Stimulated activated CD4-positive, alpha-beta T cell treated with anti-CD3 and anti-CD28 coated beads, Interleukin-1b, Interleukin-23, amount 100 ng/mL, for 24 hours (primary cell): ENCODE results near the gene RHOT2.

ENCODE experiments used
- DNase-seq, 4 experiments: peaks; one replicate each; pipeline ENCODE4 v3.0.0-alpha.2; 2020; ENCODE audit warnings: low read depth in 4 of 4, low spot score in 1 of 4

RHOT2 gene

GRCh38 chr16:712740-713250 is 44.9 kb downstream of the RHOT2 start:
- DNase-seq = peak in 1 of 4 experiments; percentile 62

DNA sequence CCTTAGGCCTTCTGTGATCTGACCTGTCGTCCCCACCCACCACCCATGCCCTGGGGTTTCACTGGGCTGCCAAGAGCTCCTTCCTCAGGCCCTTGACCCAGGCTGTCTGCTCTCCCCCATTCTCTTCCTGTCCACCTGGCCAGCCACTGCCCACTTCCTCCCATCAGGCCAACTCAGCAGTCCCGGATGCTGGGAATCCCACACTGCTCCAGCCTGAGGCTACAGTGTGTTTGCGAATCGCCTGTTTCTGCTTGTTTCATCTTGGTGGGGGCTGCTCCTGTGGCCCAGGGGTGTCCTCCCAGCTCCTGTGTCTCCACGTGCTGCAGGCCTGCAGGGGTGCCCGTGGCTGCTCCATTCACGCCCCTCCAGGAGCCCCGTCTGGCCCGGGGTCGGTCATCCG is 46.1 kb downstream of the RHOT2 start:
- DNase-seq = no peak

GRCh38 chr16:714558-715476 is 46.9 kb downstream of the RHOT2 start, which contains the start of gene METRN:
METRN (plus strand) TSS chr16:715118; CDS start chr16:715290, 172 bp downstream.
- DNase-seq = peak; percentile 84 to 95 (median 85)

DNA sequence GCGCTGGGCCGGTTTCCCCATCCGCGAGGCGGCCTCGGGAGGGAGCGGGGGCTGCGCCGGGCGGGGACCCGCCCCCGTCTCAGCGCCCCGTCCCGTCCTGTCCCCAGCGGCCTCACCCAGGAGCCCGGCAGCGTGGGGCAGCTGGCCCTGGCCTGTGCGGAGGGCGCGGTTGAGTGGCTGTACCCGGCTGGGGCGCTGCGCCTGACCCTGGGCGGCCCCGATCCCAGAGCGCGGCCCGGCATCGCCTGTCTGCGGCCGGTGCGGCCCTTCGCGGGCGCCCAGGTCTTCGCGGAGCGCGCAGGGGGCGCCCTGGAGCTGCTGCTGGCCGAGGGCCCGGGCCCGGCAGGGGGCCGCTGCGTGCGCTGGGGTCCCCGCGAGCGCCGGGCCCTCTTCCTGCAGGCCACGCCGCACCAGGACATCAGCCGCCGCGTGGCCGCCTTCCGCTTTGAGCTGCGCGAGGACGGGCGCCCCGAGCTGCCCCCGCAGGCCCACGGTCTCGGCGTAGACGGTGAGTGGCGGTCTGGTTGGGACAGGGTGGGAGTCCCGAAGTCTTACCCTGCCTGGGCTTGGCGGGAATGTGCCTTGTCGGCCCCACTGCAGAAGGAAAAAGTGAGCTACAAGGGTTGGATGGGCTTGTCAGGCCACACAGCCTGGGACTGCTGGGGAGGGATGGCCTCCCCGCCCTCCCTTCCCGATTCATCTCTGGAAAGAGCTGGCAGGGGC is 47.7 kb downstream of the RHOT2 start:
- DNase-seq = no peak

DNA sequence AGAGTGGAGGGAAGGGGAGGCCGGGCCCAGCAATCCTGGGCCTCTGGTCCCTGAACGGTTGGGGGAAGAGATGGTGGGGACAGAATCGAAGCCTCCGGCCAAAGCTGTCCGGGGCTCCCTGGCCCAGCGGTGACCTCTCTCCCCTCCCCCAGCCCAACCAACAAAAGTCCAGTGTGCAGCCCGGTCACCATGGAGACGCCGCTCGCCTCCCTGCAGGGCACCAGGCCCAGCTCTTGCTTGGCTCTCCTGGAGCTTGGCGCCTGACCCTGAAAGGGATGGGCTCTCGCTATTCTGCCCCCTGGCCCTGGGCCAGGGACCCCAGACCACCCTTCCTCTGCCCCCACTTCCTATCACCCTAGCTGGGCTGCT is 48.3 kb downstream of the RHOT2 start:
- no peak for DNase-seq

DNA sequence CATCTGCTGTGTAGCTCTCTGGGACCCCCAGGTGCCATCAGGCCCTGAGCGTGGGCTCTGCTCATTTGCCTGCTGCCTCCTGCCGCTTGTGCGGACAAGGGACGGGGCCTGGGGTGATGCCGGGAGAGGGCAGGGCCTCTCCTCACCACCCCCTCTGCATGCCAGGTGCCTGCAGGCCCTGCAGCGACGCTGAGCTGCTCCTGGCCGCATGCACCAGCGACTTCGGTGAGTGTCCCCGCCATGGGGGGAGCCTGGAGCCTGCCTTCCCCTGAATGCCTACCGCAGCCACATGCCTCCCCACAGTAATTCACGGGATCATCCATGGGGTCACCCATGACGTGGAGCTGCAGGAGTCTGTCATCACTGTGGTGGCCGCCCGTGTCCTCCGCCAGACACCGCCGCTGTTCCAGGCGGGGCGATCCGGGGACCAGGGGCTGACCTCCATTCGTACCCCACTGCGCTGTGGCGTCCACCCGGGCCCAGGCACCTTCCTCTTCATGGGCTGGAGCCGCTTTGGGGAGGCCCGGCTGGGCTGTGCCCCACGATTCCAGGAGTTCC is 48.9 kb downstream of the RHOT2 start:
- no peak for DNase-seq

- no peak for DNase-seq
Observed at GRCh38 chr16:717450-718245, 49.7 kb downstream of the RHOT2 start.

GRCh38 chr16:718389-718788 is 50.5 kb downstream of the RHOT2 start:
- DNase-seq = no peak

- no peak for DNase-seq
Observed at GRCh38 chr16:718922-719321, 51.0 kb downstream of the RHOT2 start.

DNA sequence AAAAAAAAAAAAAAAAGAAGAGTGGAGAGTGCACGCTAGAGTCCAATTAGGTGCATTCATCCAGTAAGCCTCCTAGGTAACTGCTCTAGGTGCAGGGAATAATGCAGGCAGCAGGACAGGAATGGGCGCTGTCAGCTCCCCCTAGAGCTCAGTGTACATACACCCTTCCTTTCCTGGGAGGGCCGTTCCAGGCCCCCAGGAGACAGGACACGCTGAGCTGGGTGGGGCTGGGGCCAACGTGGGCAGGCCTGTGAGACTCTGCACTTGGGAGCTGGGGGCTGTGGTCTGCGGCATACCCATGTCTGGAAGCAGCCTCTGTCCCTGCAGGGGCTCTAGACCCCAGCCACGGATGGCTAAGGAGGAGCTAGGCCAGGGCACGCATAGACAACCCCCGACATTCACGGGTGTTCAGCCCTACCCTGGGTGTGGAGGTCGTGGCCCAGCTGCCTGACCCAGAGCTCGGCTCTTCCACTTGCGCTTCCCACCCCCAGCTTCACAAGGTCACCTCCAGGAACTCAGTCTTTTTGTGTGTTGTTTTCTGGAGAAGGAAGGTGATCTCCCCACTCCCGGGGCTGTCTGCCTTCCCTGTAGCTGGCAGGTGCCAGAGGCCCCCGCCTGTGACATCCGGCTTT is 52.0 kb downstream of the RHOT2 start:
- no peak for DNase-seq

DNA sequence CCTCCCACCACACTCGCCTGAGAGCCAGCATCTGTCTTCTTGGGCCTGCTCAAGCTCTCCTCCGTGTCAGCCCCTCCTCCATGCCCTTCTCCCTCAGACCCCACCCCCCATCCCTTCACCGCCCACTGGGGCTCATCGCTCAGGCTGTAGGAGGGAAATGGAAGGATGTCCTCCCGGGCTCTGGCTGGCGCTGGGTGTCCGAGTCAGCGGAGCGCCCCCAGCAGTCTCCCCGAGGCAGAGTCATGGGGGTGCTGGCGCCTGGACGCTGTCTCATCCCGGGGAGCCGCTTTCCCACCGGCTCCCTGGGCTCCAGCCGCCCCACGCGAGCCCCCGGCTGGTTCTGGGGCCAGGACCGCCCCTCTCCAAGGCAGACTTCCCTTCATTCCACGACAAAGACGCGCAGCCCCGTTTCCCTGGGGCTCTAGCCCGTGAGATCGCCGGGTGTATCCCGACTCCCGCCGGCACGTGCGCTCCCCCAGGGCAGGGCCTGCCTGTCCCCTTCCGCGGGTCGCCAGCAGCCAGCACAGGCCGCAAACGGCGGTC is 52.6 kb downstream of the RHOT2 start:
- DNase-seq = peak in 1 of 4 experiments; percentile 58

DNA sequence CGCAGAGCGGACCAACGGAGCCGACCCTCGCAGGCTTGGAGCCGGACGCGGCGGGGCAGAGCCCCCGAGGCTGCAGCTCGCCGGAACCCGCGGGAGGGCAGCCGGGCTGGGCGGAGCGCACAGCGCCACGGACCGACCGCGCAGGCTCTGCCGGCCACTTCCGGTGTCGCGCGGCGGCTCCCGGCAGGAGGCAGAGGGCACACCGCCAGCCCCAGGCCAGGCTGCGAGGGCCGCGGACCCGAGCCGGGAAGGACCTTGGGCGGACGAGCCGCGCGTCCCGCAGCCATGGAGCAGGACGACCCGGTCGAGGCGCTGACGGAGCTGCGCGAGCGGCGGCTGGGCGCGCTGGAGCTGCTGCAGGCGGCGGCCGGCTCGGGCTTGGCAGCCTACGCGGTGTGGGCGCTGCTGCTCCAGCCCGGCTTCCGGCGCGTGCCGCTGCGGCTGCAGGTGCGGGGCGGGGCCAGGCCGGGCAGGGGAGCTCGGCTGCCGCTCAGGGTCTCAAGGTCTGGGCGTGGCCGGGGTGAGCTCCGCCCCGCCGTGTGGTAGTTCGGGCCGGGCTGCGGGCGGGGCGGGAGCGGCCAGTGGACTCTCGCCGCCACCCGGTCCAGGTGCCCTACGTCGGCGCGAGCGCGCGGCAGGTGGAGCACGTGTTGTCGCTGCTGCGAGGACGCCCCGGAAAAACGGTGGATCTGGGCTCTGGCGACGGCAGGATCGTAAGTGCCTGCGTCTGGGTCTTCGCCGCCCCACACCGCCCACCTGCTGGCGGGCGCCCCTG is 53.2 kb downstream of the RHOT2 start, which contains the start of gene ANTKMT:
ANTKMT (plus strand) TSS at position 157 of the 775 bp plus-strand sequence; CDS start at position 286, 129 bp downstream.
- DNase-seq = peak in 3 of 4 experiments; percentile 50 to 80 (median 55)

GRCh38 chr16:721765-722540 is 54.0 kb downstream of the RHOT2 start:
- DNase-seq = no peak

GRCh38 chr16:722835-723633 is 55.1 kb downstream of the RHOT2 start:
- no peak for DNase-seq

DNA sequence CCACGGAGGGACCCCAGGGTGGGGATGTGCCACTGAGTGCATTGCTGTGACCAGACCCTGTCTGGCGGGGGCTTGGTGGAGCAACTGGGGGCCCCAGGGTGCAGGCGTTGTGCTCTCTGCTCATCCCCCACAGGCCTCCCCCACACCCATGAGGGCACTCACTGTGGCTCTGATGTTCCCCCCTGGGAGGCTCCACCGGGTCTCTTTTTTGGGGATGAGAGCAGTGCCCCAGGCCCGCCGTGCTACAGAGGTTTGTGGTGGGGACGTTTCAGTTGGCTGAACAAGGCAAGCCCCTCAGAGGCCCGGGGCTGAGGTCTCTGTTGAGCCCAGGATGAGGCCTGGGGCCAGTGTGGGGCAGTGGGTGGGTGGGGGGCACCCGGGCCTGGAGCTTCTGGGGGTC is 55.8 kb downstream of the RHOT2 start:
- no peak for DNase-seq
